ENCODE data around the gene GGCT.

The GGCT gene

GRCh38 chr7:30523466-30523865 lies 18.8 kb upstream of the GGCT start:
- Histone ChIP-seq H3K9me3 (ENCODE audit: control insufficient read depth, insufficient read depth, low read depth, low read length) (no peaks in the 10 kb centered on the region), H3K4me1 (ENCODE audit: control insufficient read depth, insufficient read depth, low read length) (no peaks in the 10 kb centered on the region), H3K36me3 (ENCODE audit: control insufficient read depth in 2 of 2, insufficient read depth in 1 of 2, low read length in 2 of 2) (no peaks in the 10 kb centered on the region), H3K27ac (ENCODE audit: extremely low read depth, low read depth, low read length) (no peak overlapping the region), H3K4me3 (ENCODE audit: low read depth, low read length) (no peak overlapping the region)
- POLR2A ChIA-PET = no interaction called here
- CTCF ChIA-PET = interaction anchor here (0.6 kb wide), 1 partner anchor 12 kb away, joined by 4 read pairs; no protein-coding TSS in a partner anchor
- TF ChIP-seq HOXA7 (CRISPR knock-in tag; IDR thresholded peaks at IDR 0.05; ENCODE audit: borderline replicate concordance) (no peak), PRDM10 (tag by site-specific recombination; IDR thresholded peaks at IDR 0.05) (no peak), ZBTB48 (tag by site-specific recombination; IDR thresholded peaks at IDR 0.05) (no peak), HIC1 (tag by site-specific recombination; IDR thresholded peaks at IDR 0.05) (no peak), ZNF394 (tag by site-specific recombination; IDR thresholded peaks at IDR 0.05; ENCODE audit: borderline replicate concordance) (no peak), SP7 (tag by site-specific recombination; IDR thresholded peaks at IDR 0.05) (no peak), AEBP2 (tag by site-specific recombination; IDR thresholded peaks at IDR 0.05; ENCODE audit: borderline replicate concordance) (no peak), ZNF24 (tag by site-specific recombination; IDR thresholded peaks at IDR 0.05) (no peak), REST (tag by site-specific recombination; IDR thresholded peaks at IDR 0.05) (no peak), TRIM28 (IDR thresholded peaks at IDR 0.05; ENCODE audit: borderline replicate concordance, low read length) (no peak), ZBTB11 (tag by site-specific recombination; conservative IDR thresholded peaks at IDR 0.05; ENCODE audit: low read depth) (no peak), ZNF221 (tag by site-specific recombination; IDR thresholded peaks at IDR 0.05; ENCODE audit: borderline replicate concordance) (no peak), HOXD13 (CRISPR knock-in tag; IDR thresholded peaks at IDR 0.05; ENCODE audit: borderline replicate concordance) (no peak)
